Hematopoietic multipotent progenitor cell treated with erythropoietin and hydrocortisone succinate and interleukin-3 and kit ligand, for 4 days (in vitro differentiated cells): ENCODE data around the gene DGKB.

Experiments
- DNase-seq: peaks from one replicate; pipeline ENCODE4 v3.0.0-alpha.2; 2015

The DGKB gene

GRCh38 chr7:14676896-14677295 is 225.7 kb downstream of the DGKB start:
- no peak for DNase-seq

- no peak for DNase-seq
Observed at GRCh38 chr7:14673202-14673601, 229.3 kb downstream of the DGKB start.

GRCh38 chr7:14666913-14667312 is 235.6 kb downstream of the DGKB start:
- no peak for DNase-seq

GRCh38 chr7:14666304-14666703 is 236.2 kb downstream of the DGKB start:
- DNase-seq, result no peak

GRCh38 chr7:14639801-14640200 is 262.8 kb downstream of the DGKB start:
- no peak for DNase-seq

GRCh38 chr7:14639329-14639728 is 263.2 kb downstream of the DGKB start:
- no peak for DNase-seq

- peak; percentile 1 for DNase-seq
Observed at GRCh38 chr7:14637968-14638367, 264.6 kb downstream of the DGKB start.

- DNase-seq, result no peak
Observed at GRCh38 chr7:14635955-14636354, 266.6 kb downstream of the DGKB start.

GRCh38 chr7:14630048-14630447 is 272.5 kb downstream of the DGKB start:
- no peak for DNase-seq

GRCh38 chr7:14628516-14628915 is 274.0 kb downstream of the DGKB start:
- no peak for DNase-seq

GRCh38 chr7:14626076-14626475 is 276.5 kb downstream of the DGKB start:
- no peak for DNase-seq

GRCh38 chr7:14622559-14622958 is 280.0 kb downstream of the DGKB start:
- no peak for DNase-seq

- no peak for DNase-seq
Observed at GRCh38 chr7:14606101-14606500, 296.4 kb downstream of the DGKB start.

- no peak for DNase-seq
Observed at GRCh38 chr7:14604606-14605005, 297.9 kb downstream of the DGKB start.

GRCh38 chr7:14602851-14603250 is 299.7 kb downstream of the DGKB start:
- no peak for DNase-seq

GRCh38 chr7:14600766-14601367 is 301.7 kb downstream of the DGKB start:
- no peak for DNase-seq

GRCh38 chr7:14598978-14599377 is 303.6 kb downstream of the DGKB start:
- no peak for DNase-seq

- DNase-seq, result no peak
Observed at GRCh38 chr7:14596421-14596820, 306.1 kb downstream of the DGKB start.

- DNase-seq, result no peak
Observed at GRCh38 chr7:14590206-14590605, 312.3 kb downstream of the DGKB start.

- DNase-seq, result no peak
Observed at GRCh38 chr7:14585232-14585631, 317.3 kb downstream of the DGKB start.

- no peak for DNase-seq
Observed at GRCh38 chr7:14583518-14583917, 319.0 kb downstream of the DGKB start.

GRCh38 chr7:14582010-14582409 is 320.5 kb downstream of the DGKB start:
- DNase-seq, result no peak

- no peak for DNase-seq
Observed at GRCh38 chr7:14579971-14580370, 322.6 kb downstream of the DGKB start.

GRCh38 chr7:14576578-14576977 is 326.0 kb downstream of the DGKB start:
- DNase-seq, result no peak

- DNase-seq, result no peak
Observed at GRCh38 chr7:14570750-14571607, 331.6 kb downstream of the DGKB start.
